IPS DF 4.7 (cell line): ENCODE data around the gene TM9SF2.

ENCODE experiments used
- DNase-seq: peaks from one replicate; pipeline ENCODE4 v3.0.0-alpha.2; 2013; ENCODE audit warnings: low spot score; ENCODE audit errors: extremely low read depth

TM9SF2 gene

DNA sequence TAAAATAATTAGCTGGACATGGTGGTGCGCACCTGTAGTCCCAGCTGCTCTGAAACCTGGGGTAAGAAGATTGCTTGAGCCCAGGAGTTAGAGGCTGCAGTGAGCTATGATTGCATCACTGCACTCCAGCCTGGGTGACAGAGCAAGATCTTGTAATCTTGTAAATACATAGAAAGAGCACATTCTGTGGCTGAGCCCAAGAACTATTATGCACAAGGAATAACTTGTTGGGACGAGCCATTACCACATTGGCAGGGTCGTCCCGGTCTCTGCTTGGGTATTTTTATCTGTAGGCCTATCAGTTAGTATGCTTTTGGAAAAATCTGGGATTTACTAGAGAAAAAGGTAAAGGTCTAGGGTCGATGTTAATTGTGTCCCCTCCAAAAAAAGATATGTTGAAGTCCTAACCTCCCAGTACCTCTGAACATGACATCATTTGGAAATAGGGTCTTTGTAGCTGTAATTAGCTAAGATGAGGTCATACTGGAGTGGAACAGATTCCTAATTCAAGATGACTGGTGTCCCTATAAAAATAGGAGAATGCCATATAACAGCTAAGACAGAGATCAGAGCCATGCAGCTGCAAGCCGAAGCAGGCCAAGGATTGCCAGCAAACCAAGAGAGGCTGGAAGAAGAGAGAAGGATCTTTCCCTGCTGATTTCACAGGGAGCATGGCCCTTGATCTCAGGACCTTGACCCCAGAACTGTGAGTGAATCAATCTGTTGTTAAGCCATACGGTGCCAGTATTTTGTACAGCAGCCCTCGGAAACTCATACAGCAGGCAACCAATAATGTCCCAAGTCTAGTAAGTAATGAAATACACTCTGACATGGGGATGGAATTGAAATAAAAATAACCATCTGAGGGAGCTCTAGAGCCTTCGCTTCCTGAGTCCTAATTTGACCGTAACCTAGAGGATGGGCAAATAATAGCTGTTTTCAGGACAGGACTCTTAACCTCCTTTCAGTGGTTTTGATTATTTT, 77.0 kb downstream of the TM9SF2 start:
- DNase-seq: no peak

DNA sequence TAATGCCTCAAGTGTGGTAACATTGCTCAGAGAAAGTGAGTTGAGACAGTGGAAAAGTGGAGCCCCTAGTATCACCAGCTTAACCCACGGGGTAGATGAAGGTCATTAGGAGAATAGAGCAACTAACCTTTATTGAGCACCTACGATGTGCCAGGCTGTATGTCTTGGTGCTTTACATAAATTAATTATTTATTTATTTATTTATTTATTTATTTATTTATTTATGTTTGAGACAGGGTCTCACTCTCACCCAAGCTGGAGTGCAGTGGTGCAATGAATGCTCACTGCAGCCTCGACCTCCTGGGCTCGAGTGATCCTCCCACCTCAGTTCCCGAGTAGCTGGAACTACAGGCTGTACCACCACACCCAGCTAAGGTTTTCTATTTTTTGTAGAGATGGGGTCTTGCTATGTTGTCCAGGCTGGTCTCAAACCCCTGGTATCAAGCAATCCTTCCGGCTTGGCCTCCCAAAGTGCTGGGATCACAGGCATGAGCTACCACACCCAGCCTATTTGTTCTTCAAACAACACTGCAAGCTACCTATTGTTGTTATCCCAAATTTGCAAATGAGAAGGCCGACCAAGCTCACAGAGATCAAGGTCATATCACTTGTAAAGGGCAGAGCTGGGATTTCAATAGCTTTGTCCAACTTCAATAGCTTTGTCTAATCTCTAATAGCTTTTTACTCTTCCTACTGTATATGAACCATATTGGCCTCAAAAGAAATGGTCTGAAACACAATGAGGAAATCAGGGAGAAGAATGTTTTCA, 79.4 kb downstream of the TM9SF2 start:
- no peak for DNase-seq

DNA sequence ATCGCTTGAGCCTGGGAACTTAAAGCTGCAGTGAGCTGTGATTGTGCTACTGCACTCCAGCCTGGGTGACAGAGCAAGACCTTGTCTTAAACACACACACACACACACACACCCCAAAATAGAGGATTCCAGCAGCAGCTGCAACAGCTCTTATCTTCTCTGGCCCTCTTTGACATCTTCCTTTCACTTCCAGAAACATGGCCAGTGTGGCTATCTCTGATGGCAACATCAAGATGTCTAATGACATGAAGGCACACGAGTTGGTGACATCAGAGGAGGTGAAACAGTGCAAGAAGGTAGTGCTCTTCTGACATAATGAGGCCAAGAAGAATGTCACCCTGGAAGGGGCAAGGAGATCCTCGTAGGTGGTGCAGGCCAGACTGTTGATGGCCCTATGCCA, 81.2 kb downstream of the TM9SF2 start:
- no peak for DNase-seq

DNA sequence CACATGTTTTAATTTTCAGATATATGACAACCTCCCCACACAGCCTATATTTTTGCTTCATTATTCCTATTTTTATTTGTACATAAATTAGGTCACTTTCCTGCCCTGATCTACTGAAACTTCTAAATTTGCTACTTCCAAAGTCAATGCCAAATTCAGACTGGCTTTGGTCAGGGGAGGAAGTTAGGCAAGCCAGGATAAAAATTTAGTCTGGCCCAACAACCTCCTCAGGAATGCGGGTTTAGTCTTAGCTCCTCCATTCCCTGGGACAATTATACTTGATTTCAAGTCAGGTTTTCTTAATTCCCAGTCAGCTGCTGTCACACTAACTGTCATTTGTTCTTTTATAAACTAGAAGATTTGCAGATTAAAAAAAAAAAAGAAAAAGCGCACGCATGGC, 84.3 kb downstream of the TM9SF2 start:
- no peak for DNase-seq

DNA sequence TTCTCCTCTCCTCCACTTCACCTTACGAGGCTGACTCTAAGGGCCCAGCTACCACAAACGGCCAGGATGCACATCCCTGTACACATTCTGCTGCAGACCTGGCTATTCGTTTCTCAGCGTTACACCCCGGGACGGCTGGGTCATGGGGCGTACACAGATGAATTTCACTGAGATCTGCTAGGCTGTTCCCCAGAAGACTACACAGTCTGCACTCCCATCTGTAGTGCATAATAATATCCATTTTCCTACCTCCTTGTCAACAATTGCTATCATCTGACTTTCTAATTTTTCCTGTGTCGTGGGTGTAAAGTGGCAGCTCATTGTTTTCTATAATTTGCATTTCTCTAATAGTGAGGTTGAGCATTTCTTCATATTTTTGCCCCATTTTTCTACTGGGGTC, 85.7 kb downstream of the TM9SF2 start:
- DNase-seq: no peak

DNA sequence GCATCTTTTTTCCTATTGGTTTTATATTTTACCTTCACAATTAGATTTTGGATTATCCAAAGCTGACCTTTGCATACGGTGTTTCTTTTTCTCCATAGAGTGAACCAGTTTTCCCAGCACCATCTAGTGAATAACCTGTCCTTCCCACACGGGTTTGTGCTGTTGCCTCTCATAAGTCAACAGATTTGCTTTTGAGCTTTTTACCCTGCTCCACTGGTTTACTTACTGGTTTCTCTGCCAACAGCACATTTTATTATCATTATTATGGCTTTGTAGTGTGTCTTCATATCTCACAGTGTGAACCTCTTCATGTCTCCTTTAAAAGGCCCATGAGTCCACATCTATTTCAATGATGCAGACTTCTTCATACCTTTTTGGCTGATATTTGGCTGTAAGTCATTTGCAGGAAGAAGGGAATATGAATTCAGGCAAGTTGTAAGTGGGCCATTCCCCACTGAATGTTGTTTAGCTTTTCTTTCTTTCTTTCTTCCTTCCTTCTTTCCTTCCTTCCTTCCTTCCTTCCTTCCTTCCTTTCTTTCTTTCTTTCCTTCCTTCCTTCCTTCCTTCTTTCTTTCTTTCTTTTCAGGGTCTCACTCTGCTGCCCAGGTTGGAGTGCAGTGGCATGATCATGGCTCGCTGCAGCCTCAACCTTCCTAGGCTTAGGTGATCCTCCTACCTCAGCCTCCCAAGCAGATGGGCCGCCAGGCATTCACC, 86.8 kb downstream of the TM9SF2 start:
- no peak for DNase-seq

DNA sequence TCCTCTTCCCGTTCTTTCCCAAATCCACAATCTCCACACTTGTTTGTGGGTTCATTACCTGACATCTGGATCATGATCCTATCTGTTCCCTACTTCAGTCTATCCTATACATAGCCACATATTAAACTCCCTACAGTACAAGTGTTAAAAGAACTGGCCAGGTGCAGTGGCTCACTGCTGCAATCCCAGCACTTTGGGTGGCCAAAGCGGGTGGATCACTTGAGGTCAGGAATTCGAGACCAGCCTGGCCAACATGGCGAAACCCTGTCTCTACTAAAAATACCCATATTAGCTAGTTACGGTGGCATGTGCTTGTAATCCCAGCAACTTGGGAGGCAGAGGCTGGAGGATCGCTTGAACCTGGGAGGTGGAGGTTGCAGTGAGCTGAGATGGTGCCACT, 88.3 kb downstream of the TM9SF2 start:
- no peak for DNase-seq

DNA sequence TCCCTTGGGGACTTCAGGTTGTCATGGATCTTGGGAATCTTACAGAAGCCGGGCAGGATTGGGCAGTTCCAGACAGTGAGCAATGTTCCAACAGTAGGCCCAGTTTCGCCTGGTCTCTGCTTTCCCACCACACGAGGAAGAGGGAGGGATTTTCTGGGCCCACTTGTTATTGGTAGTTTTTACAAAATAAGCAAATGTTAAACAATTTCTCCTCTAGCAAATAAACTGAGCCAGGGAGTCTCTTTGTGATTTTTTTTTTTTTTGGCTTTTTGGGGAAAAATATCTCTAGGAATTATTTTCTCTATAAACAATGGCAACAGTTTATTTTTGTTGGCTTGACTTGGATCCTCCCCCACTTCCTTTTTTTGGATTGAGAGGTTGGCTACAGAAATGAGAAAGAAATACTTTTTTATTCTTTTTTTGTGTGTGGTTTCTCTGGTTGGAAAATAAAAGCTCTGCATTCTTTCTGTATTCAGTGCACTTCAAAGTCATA, 89.3 kb downstream of the TM9SF2 start:
- DNase-seq: no peak

DNA sequence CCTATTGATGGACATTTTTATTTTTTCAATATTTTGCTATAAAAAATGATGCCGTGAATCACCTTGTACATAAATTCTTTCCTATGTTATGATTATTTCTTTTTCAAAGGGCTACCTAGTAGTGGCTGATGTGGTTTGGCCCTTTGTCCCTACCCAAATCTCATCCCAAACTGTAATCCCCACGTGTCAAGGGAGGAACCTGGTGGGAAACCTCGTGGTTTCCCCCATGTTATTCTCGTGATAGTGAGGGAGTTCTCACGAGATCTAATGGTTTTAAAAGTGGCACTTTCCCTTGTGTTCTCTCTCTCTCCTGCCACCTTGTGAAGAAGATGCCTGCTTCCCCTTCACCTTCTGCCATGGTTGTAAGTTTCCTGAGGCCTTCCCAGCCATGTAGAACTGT, 94.9 kb downstream of the TM9SF2 start:
- DNase-seq: no peak

DNA sequence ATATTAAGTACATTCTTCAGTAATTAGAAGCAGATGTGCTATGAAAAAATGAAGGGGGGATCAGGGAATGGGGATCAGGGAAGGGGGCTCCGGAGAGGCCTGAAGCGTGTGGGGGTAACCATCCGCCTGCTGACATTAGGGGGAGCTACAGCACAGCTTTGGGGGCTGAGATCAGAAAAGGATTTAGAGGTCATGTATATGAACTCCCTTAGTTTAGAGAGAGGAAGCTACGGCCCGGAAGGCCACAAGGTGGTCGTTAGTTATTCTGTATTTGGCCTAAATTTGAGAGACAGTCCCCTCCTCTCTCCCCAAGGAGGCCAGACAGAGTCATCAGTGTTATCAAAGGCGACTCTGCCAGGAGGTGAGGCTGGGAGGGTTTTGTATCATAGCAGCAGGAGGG, 99.0 kb downstream of the TM9SF2 start:
- DNase-seq: no peak

DNA sequence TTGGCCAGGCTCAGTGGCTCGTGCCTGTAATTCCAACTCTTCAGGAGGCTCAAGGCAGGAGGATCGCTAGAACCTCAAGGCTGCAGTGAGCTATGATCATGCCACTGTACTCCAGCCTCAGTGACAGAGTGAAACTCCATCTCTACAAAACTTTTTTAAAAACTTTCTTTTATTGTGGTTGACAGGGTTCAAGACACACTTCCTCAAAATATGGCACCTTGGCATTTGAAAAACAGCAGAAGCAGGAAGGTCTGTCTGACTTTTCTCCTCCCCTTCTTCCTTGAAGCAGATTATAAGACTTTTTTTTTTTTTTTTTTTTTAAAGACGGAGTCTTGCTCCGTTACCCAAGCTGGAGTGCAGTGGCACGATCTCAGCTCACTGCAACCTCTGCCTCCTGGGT, 100.3 kb downstream of the TM9SF2 start:
- no peak for DNase-seq

DNA sequence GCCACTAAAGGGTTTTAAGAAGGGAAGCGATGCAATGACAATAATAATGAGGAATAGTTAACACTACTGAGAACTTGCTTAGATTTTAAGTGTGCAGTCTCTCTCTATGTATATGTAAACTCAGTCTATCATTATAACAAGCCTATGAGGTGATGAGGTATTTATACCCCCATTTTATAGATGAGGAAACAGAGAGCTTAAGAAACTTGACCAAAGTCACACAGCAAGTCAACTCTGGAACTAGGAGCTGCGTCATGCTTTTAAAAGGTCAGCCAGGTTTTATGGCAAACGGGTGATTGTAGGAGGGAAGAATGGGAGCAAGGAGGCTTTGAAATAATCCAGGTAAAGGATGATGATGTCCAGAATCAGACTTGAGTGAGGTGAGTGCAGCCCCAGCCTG, 103.4 kb downstream of the TM9SF2 start:
- no peak for DNase-seq

DNA sequence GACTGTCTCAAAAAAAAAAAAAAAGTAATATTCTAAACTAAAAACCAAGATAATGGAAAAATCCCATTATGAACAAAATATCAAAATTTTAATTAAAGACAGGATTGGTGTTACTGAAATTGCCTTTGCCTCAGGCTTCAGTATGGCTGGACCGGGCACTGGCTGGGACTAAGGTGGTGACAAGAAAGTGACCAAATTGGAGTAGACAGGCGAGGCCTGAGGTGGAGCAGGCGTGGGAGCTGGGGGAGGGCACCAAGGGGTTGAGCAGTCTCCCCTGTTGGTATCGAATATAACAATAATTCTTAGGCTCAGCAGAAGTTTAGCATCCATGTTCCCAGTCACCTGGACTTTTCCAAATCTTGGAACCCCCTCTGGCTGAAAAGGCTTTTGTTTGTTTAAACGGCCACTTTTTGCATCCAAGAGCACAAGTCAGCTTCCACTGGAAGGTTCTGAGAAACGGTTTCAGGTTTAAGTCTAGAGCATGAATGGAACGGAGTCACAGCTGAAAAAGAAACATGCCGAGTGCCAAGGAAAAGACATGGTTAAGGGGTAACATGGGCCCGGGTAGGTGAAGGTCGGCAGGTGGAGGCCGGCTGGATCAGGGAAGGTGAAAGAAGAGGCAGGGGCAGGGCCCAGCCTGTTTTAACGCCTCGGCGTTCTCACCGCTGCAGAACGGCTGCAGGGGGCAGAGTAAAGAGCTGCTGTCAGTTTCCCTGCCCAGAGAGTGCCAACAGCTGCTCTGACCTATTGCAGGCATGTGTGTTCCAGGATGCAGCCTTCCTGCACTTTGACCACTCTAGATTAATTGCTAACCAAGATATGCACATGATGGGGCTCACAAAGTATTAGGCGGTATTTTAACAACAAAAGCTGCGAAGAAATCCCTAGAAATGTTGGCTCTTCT, 104.4 kb downstream of the TM9SF2 start:
- DNase-seq: no peak

DNA sequence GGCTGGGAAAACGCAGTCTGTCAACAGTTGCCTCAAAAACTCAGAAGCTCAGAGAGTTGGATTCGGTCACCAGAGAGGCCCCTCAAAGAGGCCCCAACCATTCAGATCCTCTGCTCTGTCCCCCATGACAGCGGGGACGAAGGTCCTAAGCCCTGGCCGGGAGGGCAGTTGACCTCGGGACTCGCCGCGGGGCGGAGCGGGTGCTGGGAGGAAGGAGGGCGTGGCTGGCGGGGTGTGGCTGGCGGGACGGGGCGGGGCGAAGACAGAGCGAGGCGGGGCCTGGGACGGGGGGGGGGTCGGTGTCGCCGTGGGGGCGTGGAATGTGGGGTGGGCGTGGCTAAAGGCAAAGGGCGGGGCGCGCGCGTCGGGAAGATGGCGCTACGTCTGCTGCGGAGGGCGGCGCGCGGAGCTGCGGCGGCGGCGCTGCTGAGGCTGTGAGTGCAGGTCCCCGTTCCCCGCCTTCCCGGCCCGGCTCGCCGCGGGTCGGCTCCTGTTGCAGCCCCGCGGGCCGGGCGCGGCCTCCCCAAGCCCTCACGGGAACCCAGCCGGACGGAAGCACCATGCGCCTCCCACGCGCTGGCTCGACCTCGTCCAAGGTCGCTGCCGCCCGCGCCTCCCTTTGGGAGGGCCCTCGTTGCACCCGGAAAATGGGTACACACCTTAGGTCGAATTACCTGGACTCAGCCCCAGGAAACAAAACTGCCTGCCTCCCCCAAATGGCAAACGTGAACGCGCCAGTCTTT, 105.2 kb downstream of the TM9SF2 start, which contains the start of gene CLYBL:
CLYBL (plus strand) TSS at position 367 of the 743 bp plus-strand sequence.
- DNase-seq: no peak

DNA sequence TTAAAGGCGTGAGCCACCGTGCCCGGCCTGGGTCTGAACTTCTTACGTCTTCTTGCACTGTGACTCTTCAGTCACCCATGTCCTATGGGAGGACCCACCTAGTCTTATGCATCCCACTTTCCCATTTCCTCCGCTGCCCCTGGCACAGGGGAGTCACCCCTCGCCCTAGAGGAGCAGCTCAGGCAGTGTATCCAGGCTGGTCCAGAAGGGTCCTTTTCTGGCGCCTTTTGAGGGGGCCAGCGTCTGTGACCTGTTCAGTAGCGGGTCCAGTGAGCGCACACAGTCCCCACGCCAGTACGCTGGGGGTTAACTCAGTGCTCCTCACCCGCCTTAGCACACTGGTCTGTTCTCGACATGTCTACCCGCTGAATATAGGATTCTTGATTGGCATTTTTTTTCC, 107.1 kb downstream of the TM9SF2 start:
- DNase-seq: no peak

DNA sequence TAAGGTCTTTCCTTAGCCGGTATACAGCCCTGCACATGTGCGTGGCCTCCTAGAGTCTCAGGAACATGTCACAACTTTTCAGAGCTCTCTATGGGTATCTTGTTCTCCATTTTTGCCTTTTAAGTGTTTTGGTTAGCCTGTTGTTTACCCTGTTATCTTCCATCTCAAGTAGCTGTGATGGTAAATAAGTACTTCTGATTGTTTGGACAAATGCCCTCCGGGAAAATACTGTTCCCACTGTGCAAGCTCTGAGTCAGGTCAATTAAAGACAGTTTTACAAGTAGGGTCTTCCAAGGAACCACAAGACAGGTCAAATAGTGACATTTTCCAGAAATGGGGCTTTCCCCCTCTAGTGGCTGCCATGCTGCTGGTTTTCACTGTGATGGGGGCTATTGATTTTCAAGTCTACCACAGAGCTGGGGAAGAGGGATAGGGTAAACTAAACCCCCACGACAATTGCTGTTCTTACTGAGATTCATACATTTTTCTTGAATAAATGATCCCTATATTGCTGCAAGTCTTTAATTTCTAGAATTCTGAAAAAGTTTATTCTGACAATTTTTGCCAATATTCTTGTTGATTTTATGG, 109.5 kb downstream of the TM9SF2 start:
- no peak for DNase-seq
